ENCODE results near the gene GDPD3. TPM values are rescaled to one million over a fixed set of nuclear protein-coding genes. Genes with fewer than 3 reads are reported as not detected.

GDPD3 gene
- polyA plus RNA-seq, 1 donor (not counting 4 experiments of a cell fraction or from before 2014, with no cell fraction given), result 1.1 TPM

GRCh38 chr16:30085247-30085646, 28.1 kb downstream of the GDPD3 start:
- no peaks in the 10 kb centered on the region for H3K9me3 ChIP-seq (ENCODE audit: control insufficient read depth, low read depth, low read length)
- peaks cover 16% of the 10 kb centered on the region for H3K4me1 ChIP-seq (ENCODE audit: control insufficient read depth, extremely low read depth, insufficient read depth, low read length)
- H3K4me2 ChIP-seq (ENCODE audit: control insufficient read depth, extremely low read depth, insufficient read depth, low read depth, low read length), result no peak overlapping the region
- no peak for TF ChIP-seq CTCF (optimal IDR thresholded peaks at IDR 0.05 in 1 of 3, IDR thresholded peaks at IDR 0.05 in 1 of 3, conservative IDR thresholded peaks at IDR 0.05 in 1 of 3; ENCODE audit: extremely low read depth in 1 of 3, insufficient read depth in 2 of 3, low read length in 3 of 3)
- TF ChIP-seq EZH2 (IDR thresholded peaks at IDR 0.05; ENCODE audit: low read length), result no peak
- peaks cover 2% of the 10 kb centered on the region for H4K20me1 ChIP-seq (ENCODE audit: control insufficient read depth, extremely low read depth, insufficient read depth, low read length)
- no peaks in the 10 kb centered on the region for H3K9me1 ChIP-seq (ENCODE audit: control insufficient read depth, extremely low read depth, insufficient read depth, low read length)
- DNase-seq (ENCODE audit: low read depth, low spot score) (no peak), FAIRE-seq (no peak)
- H3K79me2 ChIP-seq (ENCODE audit: control insufficient read depth, insufficient read depth, low read length), result peaks cover 11% of the 10 kb centered on the region
- H2AFZ ChIP-seq (ENCODE audit: control insufficient read depth, low read length), result no peak overlapping the region
- dilution Hi-C loops (cut with MboI; ENCODE audit: extremely low pct_ligation_motif_present, low sequenced_read_pairs), result no loop called here
- H3K36me3 ChIP-seq (ENCODE audit: control insufficient read depth in 2 of 2, extremely low read depth in 1 of 2, insufficient read depth in 2 of 2, low read length in 2 of 2), result peaks cover 31 to 37% of the 10 kb centered on the region in 2 experiments
- no peak overlapping the region for H3K27ac ChIP-seq (ENCODE audit: control insufficient read depth, insufficient read depth, low read length)
- H3K27me3 ChIP-seq (ENCODE audit: control insufficient read depth, extremely low read depth, insufficient read depth, low read length), result no peaks in the 10 kb centered on the region
- no peak overlapping the region for H3K4me3 ChIP-seq (ENCODE audit: control insufficient read depth in 2 of 3, extremely low read depth in 1 of 3, insufficient read depth in 2 of 3, low read depth in 1 of 3, low read length in 3 of 3)
- no peak overlapping the region for H3K9ac ChIP-seq (ENCODE audit: control insufficient read depth, extremely low read depth, insufficient read depth, low read length)

DNA sequence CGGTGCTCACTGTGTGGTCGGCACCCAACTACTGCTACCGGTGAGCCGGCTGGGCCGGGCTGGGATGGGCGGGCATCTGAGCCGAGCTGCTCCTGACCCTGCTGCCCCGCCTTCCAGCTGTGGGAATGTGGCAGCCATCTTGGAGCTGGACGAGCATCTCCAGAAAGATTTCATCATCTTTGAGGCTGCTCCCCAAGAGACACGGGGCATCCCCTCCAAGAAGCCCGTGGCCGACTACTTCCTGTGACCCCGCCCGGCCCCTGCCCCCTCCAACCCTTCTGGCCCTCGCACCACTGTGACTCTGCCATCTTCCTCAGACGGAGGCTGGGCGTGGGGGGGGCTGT, 28.5 kb downstream of the GDPD3 start:
- Histone ChIP-seq H3K9me3 (ENCODE audit: control insufficient read depth, low read depth, low read length) (no peaks in the 10 kb centered on the region), H3K27me3 (ENCODE audit: control insufficient read depth, extremely low read depth, insufficient read depth, low read length) (no peaks in the 10 kb centered on the region), H4K20me1 (ENCODE audit: control insufficient read depth, extremely low read depth, insufficient read depth, low read length) (peaks cover 2% of the 10 kb centered on the region), H3K79me2 (ENCODE audit: control insufficient read depth, insufficient read depth, low read length) (peaks cover 15% of the 10 kb centered on the region), H3K9me1 (ENCODE audit: control insufficient read depth, extremely low read depth, insufficient read depth, low read length) (no peaks in the 10 kb centered on the region), H3K4me3 (ENCODE audit: control insufficient read depth in 2 of 3, extremely low read depth in 1 of 3, insufficient read depth in 2 of 3, low read depth in 1 of 3, low read length in 3 of 3) (no peak overlapping the region), H3K4me1 (ENCODE audit: control insufficient read depth, extremely low read depth, insufficient read depth, low read length) (peaks cover 13% of the 10 kb centered on the region), H3K4me2 (ENCODE audit: control insufficient read depth, extremely low read depth, insufficient read depth, low read depth, low read length) (no peak overlapping the region), H3K27ac (ENCODE audit: control insufficient read depth, insufficient read depth, low read length) (no peak overlapping the region), H3K9ac (ENCODE audit: control insufficient read depth, extremely low read depth, insufficient read depth, low read length) (no peak overlapping the region), H3K36me3 (ENCODE audit: control insufficient read depth in 2 of 2, extremely low read depth in 1 of 2, insufficient read depth in 2 of 2, low read length in 2 of 2) (peaks cover 34 to 37% of the 10 kb centered on the region in 2 experiments), H2AFZ (ENCODE audit: control insufficient read depth, low read length) (no peak overlapping the region)
- TF ChIP-seq CTCF (optimal IDR thresholded peaks at IDR 0.05 in 1 of 3, IDR thresholded peaks at IDR 0.05 in 1 of 3, conservative IDR thresholded peaks at IDR 0.05 in 1 of 3; ENCODE audit: extremely low read depth in 1 of 3, insufficient read depth in 2 of 3, low read length in 3 of 3) (no peak), EZH2 (IDR thresholded peaks at IDR 0.05; ENCODE audit: low read length) (no peak)
- dilution Hi-C loops (cut with MboI; ENCODE audit: extremely low pct_ligation_motif_present, low sequenced_read_pairs), result no loop called here
- DNase-seq (ENCODE audit: low read depth, low spot score), result no peak
- FAIRE-seq, result no peak

Measured in keratinocyte (primary cell).